Measurements from ENCODE around the gene CNTN4.

DNA sequence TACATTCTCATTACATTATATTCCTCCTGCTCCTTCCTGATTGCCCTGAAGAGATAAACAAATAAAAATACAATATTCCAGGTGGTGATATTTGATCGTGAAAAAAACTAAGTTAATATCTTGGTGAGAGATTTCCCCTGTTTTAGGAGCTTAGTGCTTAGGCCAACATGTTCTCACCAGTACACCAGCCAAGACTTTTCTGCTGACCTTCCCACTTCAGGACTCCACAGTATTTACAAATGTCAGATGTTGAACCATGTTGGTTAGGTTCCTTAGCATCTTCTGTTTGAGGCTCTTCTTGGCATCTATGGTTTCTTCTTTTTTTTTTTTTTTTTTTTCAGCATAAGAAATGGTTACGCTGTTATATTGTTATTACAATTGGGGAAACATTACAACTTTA, 764.5 kb downstream of the CNTN4 start:
- TF ChIP-seq CTCF (optimal IDR thresholded peaks at IDR 0.05 in 1 of 3, IDR thresholded peaks at IDR 0.05 in 1 of 3, conservative IDR thresholded peaks at IDR 0.05 in 1 of 3; ENCODE audit: extremely low read depth in 1 of 3, insufficient read depth in 2 of 3, low read length in 3 of 3) = no peak
- no peak for TF ChIP-seq EZH2 (IDR thresholded peaks at IDR 0.05; ENCODE audit: low read length)

Data from keratinocyte (primary cell).